H9 (cell line): ENCODE results near the gene TESK2. TPM values are rescaled to one million over a fixed set of nuclear protein-coding genes. Genes with fewer than 3 reads are reported as not detected.
A peak's percentile ranks its signal among the peaks of the same experiment; 100 is the strongest.
"Not testable (repeated sequence)": the region's sequence is repeated elsewhere in the genome, so short reads cannot be mapped to it uniquely, and the experiment has no call there.

ENCODE experiments used
- DNase-seq: peaks from one replicate; pipeline ENCODE4 v3.0.0-alpha.2; 2017
- H2AFZ ChIP-seq: one replicate; pipeline ENCODE4 v1.6.1; 2013; ENCODE audit warnings: mild to moderate bottlenecking, low read length, control low read depth, moderate library complexity
- H2AK5ac ChIP-seq: 2 replicates; pipeline ENCODE4 v1.6.1; 2013; ENCODE audit warnings: low read length, control low read depth, mixed read lengths; ENCODE audit not compliant: insufficient read length
- H2BK120ac ChIP-seq: one replicate; pipeline ENCODE4 v1.6.1; 2013; ENCODE audit warnings: low read depth, mild to moderate bottlenecking, low read length, control low read depth, inconsistent platforms; ENCODE audit not compliant: poor library complexity, severe bottlenecking
- H2BK12ac ChIP-seq: 2 replicates; pipeline ENCODE4 v1.6.1; 2013; ENCODE audit warnings: low read length, control low read depth, mixed read lengths, low read depth; ENCODE audit not compliant: insufficient read length
- H2BK15ac ChIP-seq: 2 replicates; pipeline ENCODE4 v1.6.1; 2013; ENCODE audit warnings: low read depth, low read length, control low read depth
- H2BK20ac ChIP-seq: one replicate; pipeline ENCODE4 v1.6.1; 2013; ENCODE audit warnings: low read depth, mild to moderate bottlenecking, low read length, control low read depth, inconsistent platforms; ENCODE audit not compliant: poor library complexity, severe bottlenecking
- H2BK5ac ChIP-seq: 2 replicates; pipeline ENCODE4 v1.6.1; 2013; ENCODE audit warnings: low read length, control low read depth, mixed read lengths; ENCODE audit not compliant: insufficient read length
- H3K14ac ChIP-seq: 2 replicates; pipeline ENCODE4 v1.6.1; 2013; ENCODE audit warnings: low read length, control low read depth; ENCODE audit not compliant: insufficient read depth
- H3K18ac ChIP-seq: 2 replicates; pipeline ENCODE4 v1.6.1; 2013; ENCODE audit warnings: low read depth, mild to moderate bottlenecking, mixed read lengths, low read length, control low read depth; ENCODE audit not compliant: insufficient read length
- H3K23ac ChIP-seq: 2 replicates; pipeline ENCODE4 v1.6.1; 2013; ENCODE audit warnings: low read length, control low read depth, mixed read lengths, low read depth; ENCODE audit not compliant: insufficient read length
- H3K23me2 ChIP-seq: 2 replicates; pipeline ENCODE4 v1.6.1; 2013; ENCODE audit warnings: low read depth, mild to moderate bottlenecking, mixed read lengths, low read length, control low read depth; ENCODE audit not compliant: insufficient read length, poor library complexity, severe bottlenecking
- H3K27ac ChIP-seq: 2 replicates; pipeline ENCODE4 v1.5.1; 2013; ENCODE audit warnings: low read length, control low read depth, mixed read lengths, low read depth; ENCODE audit not compliant: insufficient read length
- H3K27me3 ChIP-seq: 2 replicates; pipeline ENCODE4 v1.6.1; 2013; ENCODE audit warnings: low read length, control low read depth, inconsistent platforms; ENCODE audit not compliant: insufficient read depth
- H3K4ac ChIP-seq: 2 replicates; pipeline ENCODE4 v1.6.1; 2013; ENCODE audit warnings: low read depth, mild to moderate bottlenecking, control low read depth, inconsistent platforms, low read length, moderate library complexity
- H3K4me1 ChIP-seq: 2 replicates; pipeline ENCODE4 v1.6.1; 2013; ENCODE audit warnings: low read length, control low read depth, inconsistent platforms; ENCODE audit not compliant: insufficient read depth
- H3K4me2 ChIP-seq: 2 replicates; pipeline ENCODE4 v1.6.1; 2013; ENCODE audit warnings: low read length, control low read depth, mixed read lengths; ENCODE audit not compliant: insufficient read length, insufficient read depth
- H3K56ac ChIP-seq: 2 replicates; pipeline ENCODE4 v1.6.1; 2013; ENCODE audit warnings: low read depth, mild to moderate bottlenecking, mixed read lengths, low read length, control low read depth; ENCODE audit not compliant: insufficient read length
- H3K79me1 ChIP-seq: 2 replicates; pipeline ENCODE4 v1.6.1; 2013; ENCODE audit warnings: low read depth, mild to moderate bottlenecking, moderate library complexity, low read length, control low read depth, inconsistent platforms; ENCODE audit not compliant: insufficient read depth, poor library complexity, severe bottlenecking
- H3K79me2 ChIP-seq: 2 replicates; pipeline ENCODE4 v1.6.1; 2013; ENCODE audit warnings: low read length, control low read depth, inconsistent platforms; ENCODE audit not compliant: insufficient read depth
- H3K9ac ChIP-seq: 2 replicates; pipeline ENCODE4 v1.6.1; 2013; ENCODE audit warnings: low read length, control low read depth, mixed read lengths; ENCODE audit not compliant: insufficient read length; ENCODE audit errors: extremely low read depth
- H3K9me3 ChIP-seq: one replicate; pipeline ENCODE4 v1.6.1; 2013; ENCODE audit warnings: low read depth, low read length, inconsistent platforms; ENCODE audit not compliant: control insufficient read depth
- H3T11ph ChIP-seq: one replicate; pipeline ENCODE4 v1.6.1; 2013; ENCODE audit warnings: mild to moderate bottlenecking, low read length, control low read depth, inconsistent platforms
- H4K20me1 ChIP-seq: one replicate; pipeline ENCODE4 v1.6.1; 2013; ENCODE audit not compliant: control insufficient read depth, insufficient read length, insufficient read depth
- H4K5ac ChIP-seq: 2 replicates; pipeline ENCODE4 v1.6.1; 2013; ENCODE audit warnings: low read depth, mild to moderate bottlenecking, mixed read lengths, low read length, control low read depth; ENCODE audit not compliant: insufficient read length
- H4K8ac ChIP-seq: replicated peaks from 2 replicates; pipeline ENCODE4 v1.6.1; 2013; ENCODE audit warnings: low read length, control low read depth, mixed read lengths, low read depth; ENCODE audit not compliant: insufficient read length
- H4K91ac ChIP-seq: 2 replicates; pipeline ENCODE4 v1.6.1; 2013; ENCODE audit warnings: low read depth, mild to moderate bottlenecking, moderate library complexity, mixed read lengths, low read length, control low read depth; ENCODE audit not compliant: insufficient read length
- H3K27ac Mint-ChIP-seq, 3 experiments: 2 replicates in 2 of 3; 3 replicates in 1 of 3; pipeline ENCODE4 v1.8.0; 2020 to 2021; ENCODE audit warnings: mixed read lengths in 3 of 3, mild to moderate bottlenecking in 1 of 3, moderate library complexity in 1 of 3
- H3K27me3 Mint-ChIP-seq: 2 replicates; pipeline ENCODE4 v1.8.0; 2021; ENCODE audit warnings: low read depth, mild to moderate bottlenecking, moderate library complexity, mixed read lengths
- H3K36me3 Mint-ChIP-seq, 3 experiments: 2 replicates in 2 of 3; 3 replicates in 1 of 3; pipeline ENCODE4 v1.8.0; 2020 to 2021; ENCODE audit warnings: low read depth in 3 of 3, mixed read lengths in 3 of 3; ENCODE audit not compliant: insufficient read depth in 1 of 3
- H3K4me1 Mint-ChIP-seq, 2 experiments: 2 replicates each; pipeline ENCODE4 v1.8.0; 2020; ENCODE audit warnings: mixed read lengths in 2 of 2
- H3K4me3 Mint-ChIP-seq, 2 experiments: 2 replicates in 1 of 2; 3 replicates in 1 of 2; pipeline ENCODE4 v1.8.0; 2020 to 2021; ENCODE audit warnings: mild to moderate bottlenecking in 2 of 2, mixed read lengths in 2 of 2, moderate library complexity in 1 of 2
- H3K9me3 Mint-ChIP-seq, 2 experiments: 2 replicates in 1 of 2; 3 replicates in 1 of 2; pipeline ENCODE4 v1.8.0; 2020; ENCODE audit warnings: mild to moderate bottlenecking in 2 of 2, mixed read lengths in 2 of 2, moderate library complexity in 1 of 2
- CTCF ChIP-seq: fragments of 200-600 bp; sonication (generic); conservative IDR thresholded peaks from 3 replicates; pipeline ENCODE4 v1.8.0; 2021; ENCODE audit warnings: antibody characterized with exemption, mild to moderate bottlenecking
- WGBS: extraction: QIAGEN DNeasy Blood & Tissue Kit; methylation state at CpG from one replicate; pipeline ENCODE4 v1.1.7; 2013; ENCODE audit warnings: missing lambda C conversion rate, low lambda C conversion rate, mixed read lengths; ENCODE audit not compliant: insufficient read length; ENCODE audit errors: extremely low coverage; 5-methylcytosine and 5-hydroxymethylcytosine counted together
- total RNA-seq: library from RNA; stranded (reverse); gene quantifications from 2 replicates; pipeline ENCODE4 v1.2.1, GENCODE V29; 2021

The TESK2 gene
- total RNA-seq, 1 experiment from 2014 or later = 7.2 TPM

GRCh38 chr1:45516036-45516435 lies 25.1 kb upstream of the TESK2 start:
- H4K91ac ChIP-seq = no peak overlapping the region
- H3K27me3 Mint-ChIP-seq = no peaks in the 10 kb centered on the region
- H4K8ac ChIP-seq = no peak overlapping the region
- no peak for TF ChIP-seq CTCF
- H3K79me1 ChIP-seq = peaks cover 3% of the 10 kb centered on the region
- no peak overlapping the region for H3K4me3 Mint-ChIP-seq
- H3K9me3 ChIP-seq = no peaks in the 10 kb centered on the region
- no peak overlapping the region for H3K14ac ChIP-seq
- no peak overlapping the region for H3K9ac ChIP-seq
- no peak overlapping the region for H2BK12ac ChIP-seq
- H3K23ac ChIP-seq = no peak overlapping the region
- H2BK15ac ChIP-seq = no peak overlapping the region
- no peaks in the 10 kb centered on the region for H3K23me2 ChIP-seq
- no peak overlapping the region for H2AK5ac ChIP-seq
- H3K79me2 ChIP-seq = peaks cover 23% of the 10 kb centered on the region; the same call in 1 of the 2 replicates
- no peak overlapping the region for H3K18ac ChIP-seq
- no peak overlapping the region for H3K56ac ChIP-seq
- peaks cover 8 to 12% of the 10 kb centered on the region in 2 experiments for H3K4me1 Mint-ChIP-seq
- H3T11ph ChIP-seq = no peak overlapping the region
- H3K4me1 ChIP-seq = peaks cover 4% of the 10 kb centered on the region
- no peak overlapping the region for H2BK120ac ChIP-seq
- H3K4me2 ChIP-seq = no peak overlapping the region
- no peaks in the 10 kb centered on the region; a peak in 2 of 5 replicates for H3K9me3 Mint-ChIP-seq
- no peak overlapping the region for H2AFZ ChIP-seq
- no peak overlapping the region for H2BK20ac ChIP-seq
- no peak overlapping the region for H3K4ac ChIP-seq
- no peaks in the 10 kb centered on the region for H4K20me1 ChIP-seq
- no peak overlapping the region for H4K5ac ChIP-seq
- no CpG with 5 or more reads among the region's 3 CpGs for WGBS
- no peak overlapping the region for H3K27ac ChIP-seq
- no peak overlapping the region for H2BK5ac ChIP-seq
- H3K36me3 Mint-ChIP-seq = peaks cover 64 to 82% (median 69%) of the 10 kb centered on the region in 3 experiments; a peak in 6 of 7 replicates
- peak overlapping the region in 2 of 3 experiments; percentile 63 to 68; a peak in 2 of 7 replicates for H3K27ac Mint-ChIP-seq
- no peaks in the 10 kb centered on the region for H3K27me3 ChIP-seq
- no peak for DNase-seq

- H3K9me3 ChIP-seq, DNase-seq, H2BK5ac ChIP-seq, H3K56ac ChIP-seq, H3K23me2 ChIP-seq, H3K79me1 ChIP-seq, H3K9me3 Mint-ChIP-seq, H4K20me1 ChIP-seq, H4K91ac ChIP-seq, H3K27ac Mint-ChIP-seq, H3K23ac ChIP-seq, H3K9ac ChIP-seq, H3K4me3 Mint-ChIP-seq, H3K79me2 ChIP-seq, H2BK20ac ChIP-seq, H2BK12ac ChIP-seq, H4K5ac ChIP-seq, H3K4me1 Mint-ChIP-seq, H3T11ph ChIP-seq, H3K4me1 ChIP-seq, H3K14ac ChIP-seq, H3K4me2 ChIP-seq, H3K27ac ChIP-seq, H2BK15ac ChIP-seq, H2AK5ac ChIP-seq, H3K27me3 Mint-ChIP-seq, H3K4ac ChIP-seq, H3K27me3 ChIP-seq, H4K8ac ChIP-seq, H2BK120ac ChIP-seq, H2AFZ ChIP-seq, H3K18ac ChIP-seq: not testable (repeated sequence)
- H3K36me3 Mint-ChIP-seq = peaks cover 70 to 97% (median 84%) of the 10 kb centered on the region in 3 experiments; a peak in 6 of 7 replicates
- WGBS = no CpG with 5 or more reads among the region's 9 CpGs
These were observed 22.7 kb upstream of the TESK2 start for GRCh38 chr1:45513532-45514260.
